GDM1 (cell line): ENCODE data around the gene PTAR1.

Source experiments
- DNase-seq: peaks from one replicate; lab custom pipeline; 2025; lab: John Stamatoyannopoulos, UW

PTAR1 gene

GRCh38 chr9:69674112-69674685 is 85.6 kb downstream of the PTAR1 start:
- no peak for DNase-seq

GRCh38 chr9:69673311-69673640 is 86.5 kb downstream of the PTAR1 start:
- no peak for DNase-seq

- DNase-seq, result peak; percentile 61
Measured at GRCh38 chr9:69672596-69673310, 87.1 kb downstream of the PTAR1 start.

DNA sequence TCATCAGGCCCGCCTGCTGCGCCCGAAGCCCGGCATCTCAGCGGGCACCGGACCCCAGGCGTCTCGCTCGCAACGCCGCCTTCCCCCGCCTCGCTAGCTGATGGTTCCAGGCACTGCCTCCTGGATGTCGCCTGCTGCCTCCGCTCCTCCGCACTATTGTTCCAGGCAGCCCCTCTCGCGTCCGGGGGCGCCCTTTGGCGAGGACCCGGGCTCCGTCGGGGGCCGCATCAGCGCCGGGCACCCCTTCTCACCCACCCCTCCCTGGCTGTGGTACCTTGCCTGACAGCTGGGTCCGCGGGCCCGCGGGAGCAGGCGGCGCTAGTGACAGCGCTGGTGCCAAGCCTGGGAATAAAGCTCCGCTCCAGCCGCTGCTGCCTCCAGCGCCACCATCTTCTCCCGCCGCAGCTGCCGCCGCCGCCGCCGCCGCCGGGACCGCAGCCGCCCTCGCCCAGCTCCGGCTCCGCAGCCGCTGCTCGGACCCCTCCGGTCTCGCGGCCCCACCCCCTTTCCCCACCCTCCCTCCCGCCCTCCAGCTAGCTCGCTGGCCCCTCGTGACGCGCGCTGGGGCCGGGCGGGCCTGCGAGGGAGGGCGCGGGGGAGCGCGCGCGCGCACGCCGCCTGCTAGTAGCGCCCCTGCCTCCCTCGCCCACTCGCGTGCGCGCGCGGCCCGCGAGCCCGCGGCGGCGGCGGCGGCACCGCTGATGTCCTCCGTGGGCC is 87.8 kb downstream of the PTAR1 start, which contains the start of gene APBA1:
APBA1 (minus strand) TSS at position 493 of the 717 bp plus-strand sequence.
- no peak for DNase-seq

- no peak for DNase-seq
Measured at GRCh38 chr9:69671311-69671878, 88.4 kb downstream of the PTAR1 start.

DNA sequence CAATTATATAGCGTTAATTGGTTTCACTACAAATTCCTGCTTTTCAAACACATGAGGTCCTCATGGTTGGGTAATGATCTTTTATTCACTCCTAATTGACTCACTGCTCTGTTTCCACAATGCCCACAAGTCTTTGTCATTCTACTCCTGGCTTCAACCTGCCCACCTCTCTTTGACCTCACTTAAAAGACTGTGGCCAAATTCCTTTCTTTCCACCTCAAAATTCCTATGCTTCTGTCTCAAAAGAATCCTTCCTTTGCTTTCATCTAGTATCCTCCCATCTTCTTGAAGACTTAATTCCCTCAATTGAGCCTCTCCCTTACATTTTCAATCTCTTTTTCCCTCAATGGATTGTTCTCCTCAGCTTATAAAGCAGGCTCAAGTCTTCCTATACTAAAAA is 92.5 kb downstream of the PTAR1 start:
- DNase-seq, result no peak

- no peak for DNase-seq
Measured at GRCh38 chr9:69660304-69660703, 99.5 kb downstream of the PTAR1 start.
